WI38 (cell line): ENCODE results near the gene SYNDIG1.

Source experiments
- H3K4me3 ChIP-seq: 2 replicates; pipeline ENCODE4 v1.5.1; 2011; ENCODE audit warnings: low read depth, mild to moderate bottlenecking, control low read depth, low read length
- TF ChIP-seq, protein P1 (sequence below): IDR thresholded peaks from 2 replicates; pipeline ENCODE4 v1.5.1; 2012; ENCODE audit warnings: low read depth, mild to moderate bottlenecking, control low read depth, low read length

The SYNDIG1 gene

GRCh38 chr20:24674921-24675605 is 205.6 kb downstream of the SYNDIG1 start:
- no peak overlapping the region for H3K4me3 ChIP-seq
- TF ChIP-seq, protein P1, sequence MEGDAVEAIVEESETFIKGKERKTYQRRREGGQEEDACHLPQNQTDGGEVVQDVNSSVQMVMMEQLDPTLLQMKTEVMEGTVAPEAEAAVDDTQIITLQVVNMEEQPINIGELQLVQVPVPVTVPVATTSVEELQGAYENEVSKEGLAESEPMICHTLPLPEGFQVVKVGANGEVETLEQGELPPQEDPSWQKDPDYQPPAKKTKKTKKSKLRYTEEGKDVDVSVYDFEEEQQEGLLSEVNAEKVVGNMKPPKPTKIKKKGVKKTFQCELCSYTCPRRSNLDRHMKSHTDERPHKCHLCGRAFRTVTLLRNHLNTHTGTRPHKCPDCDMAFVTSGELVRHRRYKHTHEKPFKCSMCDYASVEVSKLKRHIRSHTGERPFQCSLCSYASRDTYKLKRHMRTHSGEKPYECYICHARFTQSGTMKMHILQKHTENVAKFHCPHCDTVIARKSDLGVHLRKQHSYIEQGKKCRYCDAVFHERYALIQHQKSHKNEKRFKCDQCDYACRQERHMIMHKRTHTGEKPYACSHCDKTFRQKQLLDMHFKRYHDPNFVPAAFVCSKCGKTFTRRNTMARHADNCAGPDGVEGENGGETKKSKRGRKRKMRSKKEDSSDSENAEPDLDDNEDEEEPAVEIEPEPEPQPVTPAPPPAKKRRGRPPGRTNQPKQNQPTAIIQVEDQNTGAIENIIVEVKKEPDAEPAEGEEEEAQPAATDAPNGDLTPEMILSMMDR = no peak

- H3K4me3 ChIP-seq = no peak overlapping the region
- TF ChIP-seq, protein P1 = no peak
Observed at GRCh38 chr20:24675651-24676352, 206.4 kb downstream of the SYNDIG1 start.

DNA sequence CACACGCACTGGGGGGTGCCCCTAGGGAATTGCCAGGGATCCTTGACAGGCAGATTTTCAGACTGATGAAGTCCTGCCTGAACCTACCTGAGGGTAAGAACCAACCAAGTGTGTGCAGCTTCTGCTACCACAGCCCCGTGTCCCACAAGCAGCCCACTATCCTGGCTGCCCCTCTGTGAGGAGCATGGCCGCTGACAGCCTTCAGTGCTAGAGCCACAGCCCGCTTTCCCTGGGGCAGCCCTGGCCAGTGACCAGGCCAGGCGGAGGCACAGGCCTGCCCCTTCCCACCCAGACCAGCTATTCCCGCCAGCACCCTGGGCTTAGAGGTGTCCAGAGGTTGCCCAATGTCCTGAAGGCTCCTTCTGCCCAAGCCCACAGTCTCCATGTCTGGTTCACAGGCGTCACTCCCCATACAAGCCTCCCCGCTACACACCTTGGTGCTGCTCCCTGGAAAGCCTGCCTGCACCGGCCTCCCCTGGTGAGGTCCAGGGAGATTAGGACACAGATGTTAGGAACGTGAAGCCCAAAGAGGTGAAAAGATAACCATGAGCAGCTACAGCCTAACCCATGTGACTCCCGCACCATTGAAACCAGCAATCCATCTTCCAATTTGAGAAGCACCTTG is 207.0 kb downstream of the SYNDIG1 start:
- H3K4me3 ChIP-seq = no peak overlapping the region
- TF ChIP-seq, protein P1 = no peak

DNA sequence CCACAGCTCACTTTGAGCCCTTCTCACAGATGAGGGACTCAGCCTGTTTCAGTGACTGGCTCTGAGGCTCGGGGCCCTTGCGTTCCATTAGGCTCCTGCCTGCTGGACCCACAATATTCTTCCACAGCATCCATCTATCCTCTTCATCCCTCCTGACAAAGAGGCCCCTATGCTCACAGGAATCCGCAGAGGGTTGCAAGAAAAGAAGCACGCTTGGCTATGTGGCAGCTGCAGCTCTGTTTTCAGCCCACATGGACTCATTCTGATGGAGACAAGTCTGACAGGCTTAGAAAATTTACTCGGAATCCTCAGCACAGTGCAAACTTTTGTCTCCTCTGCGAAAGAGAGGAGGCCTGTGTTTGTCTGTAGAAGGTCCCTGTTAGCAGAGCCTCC is 207.5 kb downstream of the SYNDIG1 start:
- TF ChIP-seq, protein P1 = no peak
- no peak overlapping the region for H3K4me3 ChIP-seq

DNA sequence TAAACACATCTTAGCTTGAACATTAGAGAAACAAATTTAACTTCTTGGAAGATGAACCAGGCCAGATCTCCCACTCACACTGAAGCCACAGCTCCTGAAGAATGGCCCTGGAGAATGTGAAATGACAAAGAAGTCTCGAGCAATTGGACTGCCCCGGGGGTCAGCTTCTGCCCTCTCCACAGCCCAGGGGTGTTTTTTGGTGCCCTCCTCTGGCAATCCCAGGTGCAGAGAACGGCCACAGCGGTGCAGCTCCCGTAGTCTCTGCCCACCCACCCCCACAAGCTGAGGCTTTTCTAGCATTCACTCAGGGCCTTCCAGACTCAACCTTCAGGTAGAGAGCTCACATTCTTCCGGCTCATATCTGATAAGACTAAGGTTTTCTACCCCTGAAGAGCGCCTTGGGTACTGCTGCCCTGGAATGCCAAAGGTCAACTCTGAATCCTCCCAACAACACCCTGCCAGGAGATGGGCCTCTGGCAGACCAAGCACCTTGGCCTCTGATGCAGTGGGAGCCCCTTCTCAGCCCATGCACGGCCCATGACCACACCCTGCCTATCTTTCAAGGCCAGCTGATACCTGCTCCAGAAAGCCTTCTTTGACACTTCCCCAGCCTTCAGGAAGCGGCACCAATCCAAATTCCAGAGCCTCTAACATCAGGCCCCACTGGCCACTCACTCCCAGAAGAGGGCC is 208.3 kb downstream of the SYNDIG1 start:
- TF ChIP-seq, protein P1 = no peak
- H3K4me3 ChIP-seq = no peak overlapping the region

DNA sequence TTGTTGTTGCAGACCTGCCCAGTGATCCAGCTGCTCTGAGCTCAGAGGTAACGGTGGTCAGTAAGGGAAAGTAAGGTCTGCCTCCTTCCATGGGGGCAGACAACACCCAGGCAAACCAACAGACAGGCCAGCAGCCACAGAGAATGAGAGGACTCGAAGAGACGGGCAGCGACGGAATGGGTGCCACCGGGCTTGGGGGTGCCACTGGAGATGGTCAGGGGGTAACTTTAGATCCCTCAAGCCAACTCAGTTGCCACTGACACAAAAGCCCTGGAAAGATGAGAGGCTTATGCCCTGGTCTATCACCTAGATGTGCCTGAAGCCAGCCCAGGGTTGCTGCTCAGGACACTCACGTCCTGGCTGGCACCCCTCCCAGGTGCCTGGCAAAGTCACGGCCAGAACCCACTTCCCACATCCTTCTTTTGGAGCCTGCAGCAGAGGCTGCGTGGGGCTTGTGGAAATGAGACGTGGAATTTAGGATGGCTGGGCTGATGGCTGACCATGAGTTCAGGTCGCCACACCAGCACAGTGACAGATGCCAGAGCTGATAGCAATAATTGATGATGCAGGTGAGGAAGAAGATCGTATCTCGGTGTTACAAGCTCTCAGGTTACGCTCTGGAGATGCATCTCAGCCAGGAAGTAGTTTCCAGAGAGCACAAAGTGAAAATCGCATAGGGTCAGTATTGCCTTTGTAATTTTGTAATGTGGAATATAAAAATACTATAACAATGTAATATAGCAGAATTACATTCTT is 209.1 kb downstream of the SYNDIG1 start:
- TF ChIP-seq, protein P1 = no peak
- H3K4me3 ChIP-seq = no peak overlapping the region
